ENCODE data around the gene IL2RA. TPM values are rescaled to one million over a fixed set of nuclear protein-coding genes. Genes with fewer than 3 reads are reported as not detected.

IL2RA gene
- total RNA-seq, 2 donors from 2014 or later, result 21.0 to 48.2 TPM

GRCh38 chr10:6064119-6064518 lies 2.0 kb upstream of the IL2RA start:
- DNase-seq (ENCODE audit: low spot score), result no peak
- no peak for TF ChIP-seq CTCF (IDR thresholded peaks at IDR 0.05)
- H3K9me3 ChIP-seq, result no peaks in the 10 kb centered on the region
- H3K27me3 ChIP-seq (replicated peaks; ENCODE audit: insufficient read depth), result no peaks in the 10 kb centered on the region
- no peak overlapping the region for H3K4me3 ChIP-seq
- no peaks in the 10 kb centered on the region for H3K4me1 ChIP-seq (ENCODE audit: control insufficient read depth in 1 of 2, low read depth in 2 of 2)
- no peak overlapping the region for H3K27ac ChIP-seq
- ATAC-seq (ENCODE audit: insufficient number of reproducible peaks, low FRiP score, low read depth), result no peak
- no peaks in the 10 kb centered on the region for H3K36me3 ChIP-seq

- no peak for TF ChIP-seq CTCF (IDR thresholded peaks at IDR 0.05)
- no peak for ATAC-seq (ENCODE audit: insufficient number of reproducible peaks, low FRiP score, low read depth)
- no peak overlapping the region for H3K4me3 ChIP-seq
- no peak overlapping the region for H3K27ac ChIP-seq
- no peaks in the 10 kb centered on the region for H3K27me3 ChIP-seq (replicated peaks; ENCODE audit: insufficient read depth)
- no peak for DNase-seq (ENCODE audit: low spot score)
- no peaks in the 10 kb centered on the region for H3K4me1 ChIP-seq (ENCODE audit: control insufficient read depth in 1 of 2, low read depth in 2 of 2)
- no peaks in the 10 kb centered on the region for H3K36me3 ChIP-seq
- no peaks in the 10 kb centered on the region for H3K9me3 ChIP-seq
Observed at GRCh38 chr10:6061056-6061455, 1.1 kb downstream of the IL2RA start.

GRCh38 chr10:6059506-6059905 lies 2.7 kb downstream of the IL2RA start:
- no peak for TF ChIP-seq CTCF (IDR thresholded peaks at IDR 0.05)
- DNase-seq (ENCODE audit: low spot score) (no peak), ATAC-seq (ENCODE audit: insufficient number of reproducible peaks, low FRiP score, low read depth) (no peak)
- Histone ChIP-seq H3K36me3 (no peaks in the 10 kb centered on the region), H3K4me1 (ENCODE audit: control insufficient read depth in 1 of 2, low read depth in 2 of 2) (no peaks in the 10 kb centered on the region), H3K4me3 (no peak overlapping the region), H3K27ac (no peak overlapping the region), H3K9me3 (no peaks in the 10 kb centered on the region), H3K27me3 (replicated peaks; ENCODE audit: insufficient read depth) (no peaks in the 10 kb centered on the region)

GRCh38 chr10:6058682-6059475 lies 3.3 kb downstream of the IL2RA start:
- Histone ChIP-seq H3K36me3 (no peaks in the 10 kb centered on the region), H3K4me3 (no peak overlapping the region), H3K4me1 (ENCODE audit: control insufficient read depth in 1 of 2, low read depth in 2 of 2) (no peaks in the 10 kb centered on the region), H3K27me3 (replicated peaks; ENCODE audit: insufficient read depth) (no peaks in the 10 kb centered on the region), H3K27ac (no peak overlapping the region), H3K9me3 (no peaks in the 10 kb centered on the region)
- no peak for DNase-seq (ENCODE audit: low spot score)
- no peak for TF ChIP-seq CTCF (IDR thresholded peaks at IDR 0.05)
- no peak for ATAC-seq (ENCODE audit: insufficient number of reproducible peaks, low FRiP score, low read depth)

GRCh38 chr10:6056411-6057135 lies 5.6 kb downstream of the IL2RA start:
- DNase-seq (ENCODE audit: low spot score) (no peak), ATAC-seq (ENCODE audit: insufficient number of reproducible peaks, low FRiP score, low read depth) (no peak)
- Histone ChIP-seq H3K4me3 (no peak overlapping the region), H3K27ac (no peak overlapping the region), H3K4me1 (ENCODE audit: control insufficient read depth in 1 of 2, low read depth in 2 of 2) (no peaks in the 10 kb centered on the region), H3K9me3 (no peaks in the 10 kb centered on the region), H3K27me3 (replicated peaks; ENCODE audit: insufficient read depth) (no peaks in the 10 kb centered on the region), H3K36me3 (no peaks in the 10 kb centered on the region)
- TF ChIP-seq CTCF (IDR thresholded peaks at IDR 0.05), result no peak
